Smooth muscle cell of the brain vasculature (primary cell): ENCODE measurements around the gene DES.

Experiments
- DNase-seq: peaks from one replicate; pipeline ENCODE4 v3.0.0-alpha.2; 2012; ENCODE audit warnings: low read depth, low spot score

Gene DES

DNA sequence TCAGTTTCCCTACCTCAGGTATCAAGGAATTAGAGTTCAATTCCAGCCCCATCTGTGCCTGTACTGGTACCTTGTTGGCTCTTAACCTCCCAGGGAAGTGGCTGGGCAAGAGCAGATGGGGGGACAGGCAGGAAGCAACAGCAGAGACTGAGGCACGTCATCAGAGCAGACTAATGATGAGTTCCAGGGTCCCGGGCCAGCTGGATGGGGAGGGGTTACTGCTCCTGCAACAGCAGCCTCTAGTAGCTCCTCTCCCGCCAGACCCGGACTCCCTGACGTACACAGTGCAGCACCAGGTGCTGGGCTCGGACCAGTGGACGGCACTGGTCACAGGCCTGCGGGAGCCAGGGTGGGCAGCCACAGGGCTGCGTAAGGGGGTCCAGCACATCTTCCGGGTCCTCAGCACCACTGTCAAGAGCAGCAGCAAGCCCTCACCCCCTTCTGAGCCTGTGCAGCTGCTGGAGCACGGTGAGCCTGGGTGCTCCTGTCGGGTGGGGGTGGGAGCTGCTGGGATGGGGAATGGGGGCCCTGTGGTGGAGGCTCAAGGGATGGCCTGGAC, 54.5 kb downstream of the DES start:
- DNase-seq, result no peak

DNA sequence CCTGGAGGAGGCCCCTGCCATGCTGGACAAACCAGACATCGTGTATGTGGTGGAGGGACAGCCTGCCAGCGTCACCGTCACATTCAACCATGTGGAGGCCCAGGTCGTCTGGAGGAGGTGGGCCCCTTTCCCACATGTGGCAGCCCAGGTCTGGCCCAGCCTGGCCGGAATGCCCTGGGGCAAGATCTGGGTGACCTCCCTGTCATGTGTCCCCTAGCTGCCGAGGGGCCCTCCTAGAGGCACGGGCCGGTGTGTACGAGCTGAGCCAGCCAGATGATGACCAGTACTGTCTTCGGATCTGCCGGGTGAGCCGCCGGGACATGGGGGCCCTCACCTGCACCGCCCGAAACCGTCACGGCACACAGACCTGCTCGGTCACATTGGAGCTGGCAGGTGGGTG, 55.3 kb downstream of the DES start:
- no peak for DNase-seq

DNA sequence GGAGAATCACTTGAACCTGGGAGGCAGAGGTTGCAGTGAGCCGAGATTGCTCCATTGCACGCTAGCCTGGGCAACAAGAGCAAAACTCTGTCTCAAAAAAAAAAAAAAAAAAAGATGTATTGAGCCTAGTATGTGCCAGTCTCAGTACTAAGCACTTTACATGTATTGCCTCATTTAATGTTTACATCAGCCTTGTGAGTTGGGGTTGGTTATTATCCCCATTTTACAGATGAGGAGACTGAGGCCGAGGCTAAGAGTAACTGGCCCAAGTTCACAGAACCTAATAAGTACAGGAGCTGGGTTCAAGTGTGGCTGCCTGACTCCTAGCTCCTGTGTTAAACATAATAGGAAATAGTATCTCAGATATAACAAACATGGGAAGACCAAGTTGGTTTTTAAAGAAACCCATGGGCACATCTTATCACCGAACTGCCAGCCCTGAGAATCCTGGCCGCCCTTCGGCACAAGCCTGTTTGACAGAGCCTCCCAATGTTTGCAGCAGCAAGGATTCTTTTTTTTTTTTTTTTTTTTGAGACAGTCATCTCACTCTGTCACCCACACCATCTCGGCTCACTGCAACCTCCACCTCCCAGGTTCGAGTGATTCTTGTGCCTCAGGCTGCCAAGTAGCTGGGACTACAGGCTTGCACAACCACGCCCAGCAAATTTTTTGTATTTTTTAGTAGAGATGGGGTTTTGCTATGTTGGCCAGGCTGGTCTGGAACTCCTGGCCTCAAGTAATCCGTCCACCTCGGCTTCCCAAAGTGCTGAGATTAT, 56.3 kb downstream of the DES start:
- no peak for DNase-seq

GRCh38 chr2:219475278-219475677, 57.1 kb downstream of the DES start:
- DNase-seq, result no peak

- no peak for DNase-seq
These were observed 57.8 kb downstream of the DES start for GRCh38 chr2:219475697-219476651.
